Tibial nerve (tissue), 4 donors: ENCODE results near the gene SULT1C4. TPM values are rescaled to one million over a fixed set of nuclear protein-coding genes. Genes with fewer than 3 reads are reported as not detected.

Source experiments
- DNase-seq, 2 donors: peaks; one replicate each; pipeline ENCODE4 v3.0.0-alpha.2; 2019; ENCODE audit warnings: low spot score in 2 of 2
- H3K27ac ChIP-seq, 4 donors: fragments of 200-600 bp; sonication (generic) in 3 of 4; one replicate each; pipeline ENCODE4 v1.5.1; 2017 to 2019; ENCODE audit warnings: mild to moderate bottlenecking in 1 of 4
- H3K27me3 ChIP-seq, 2 donors: fragments of 200-600 bp; sonication (generic) in 1 of 2; one replicate each; pipeline versions ENCODE4 v1.5.1 to v1.6.0; 2017 to 2019
- H3K36me3 ChIP-seq, 3 donors: fragments of 200-600 bp; sonication (generic); one replicate each; pipeline ENCODE4 v1.5.1; 2018 to 2019
- H3K4me1 ChIP-seq, 4 donors: fragments of 200-600 bp; sonication (generic) in 3 of 4; one replicate each; pipeline ENCODE4 v1.5.1; 2017 to 2019
- H3K4me3 ChIP-seq, 4 donors: fragments of 200-600 bp; sonication (generic) in 3 of 4; one replicate each; pipeline ENCODE4 v1.5.1; 2017 to 2019; ENCODE audit warnings: mild to moderate bottlenecking in 1 of 4, moderate library complexity in 1 of 4
- H3K9me3 ChIP-seq, 4 donors: fragments of 200-600 bp; sonication (generic) in 3 of 4; one replicate each; pipeline ENCODE4 v1.5.1; 2017 to 2019
- CTCF ChIP-seq, 5 experiments: fragments of 200-600 bp in 3 of 5; fragments of 450-650 bp in 2 of 5; sonication (generic) in 3 of 5; IDR thresholded peaks; one replicate each; pipeline ENCODE4 v1.5.1; 2016 to 2019; ENCODE audit warnings: antibody characterized with exemption in 5 of 5, mild to moderate bottlenecking in 3 of 5, moderate library complexity in 2 of 5
- EP300 ChIP-seq, 2 donors: sonication (generic); formaldehyde crosslinking; IDR thresholded peaks; one replicate each; pipeline ENCODE4 v1.6.1; 2017; ENCODE audit warnings: antibody characterized with exemption in 2 of 2, mild to moderate bottlenecking in 1 of 2
- POLR2A ChIP-seq, 2 donors: fragments of 450-650 bp; IDR thresholded peaks; one replicate each; pipeline ENCODE4 v1.6.1; 2017; ENCODE audit warnings: antibody characterized with exemption in 2 of 2, mild to moderate bottlenecking in 2 of 2, moderate library complexity in 2 of 2
- WGBS, 2 donors: methylation state at CpG; one replicate each; pipeline ENCODE4 v1.1.5; 2018; 5-methylcytosine and 5-hydroxymethylcytosine counted together
- total RNA-seq, 4 donors: library from RNA; depleted of rRNA; stranded (reverse); fragments of >200 nt; gene quantifications; one replicate each; pipeline ENCODE4 v1.1.0, GENCODE V29; 2016

Gene SULT1C4
- total RNA-seq, 4 donors from 2014 or later: 1.7 to 5.7 (median 3.1) TPM

- H3K4me3 ChIP-seq: no peak overlapping the region
- no peak overlapping the region for H3K27ac ChIP-seq
- H3K27me3 ChIP-seq: no peaks in the 10 kb centered on the region
- DNase-seq: no peak
- no peaks in the 10 kb centered on the region for H3K36me3 ChIP-seq
- 73 to 92% methylated on average over 1 of the region's 1 CpG for WGBS, 2 donors
- no peak for TF ChIP-seq CTCF (IDR thresholded peaks at IDR 0.05)
- TF ChIP-seq POLR2A (IDR thresholded peaks at IDR 0.05): no peak
- TF ChIP-seq EP300 (IDR thresholded peaks at IDR 0.05): no peak
- H3K4me1 ChIP-seq: no peaks in the 10 kb centered on the region
- peaks cover 0 to 13% (median 1%) of the 10 kb centered on the region in 4 donors for H3K9me3 ChIP-seq
Measured at GRCh38 chr2:108409768-108410167, 32.0 kb downstream of the SULT1C4 start.

- no peaks in the 10 kb centered on the region for H3K9me3 ChIP-seq
- H3K4me1 ChIP-seq: no peaks in the 10 kb centered on the region
- no peak overlapping the region for H3K27ac ChIP-seq
- H3K27me3 ChIP-seq: no peaks in the 10 kb centered on the region
- DNase-seq: no peak
- TF ChIP-seq CTCF (IDR thresholded peaks at IDR 0.05) (no peak), POLR2A (IDR thresholded peaks at IDR 0.05) (no peak), EP300 (IDR thresholded peaks at IDR 0.05) (no peak)
- H3K36me3 ChIP-seq: no peaks in the 10 kb centered on the region
- H3K4me3 ChIP-seq: no peak overlapping the region
- 15 to 24% methylated on average over 1 of the region's 1 CpG for WGBS, 2 donors
Measured at GRCh38 chr2:108412995-108413710, 35.4 kb downstream of the SULT1C4 start.

GRCh38 chr2:108413711-108414095, 35.9 kb downstream of the SULT1C4 start:
- no peaks in the 10 kb centered on the region for H3K9me3 ChIP-seq
- H3K27ac ChIP-seq: no peak overlapping the region
- H3K4me1 ChIP-seq: no peaks in the 10 kb centered on the region
- WGBS, 2 donors: 93 to 100% methylated on average over 1 of the region's 1 CpG
- no peaks in the 10 kb centered on the region for H3K27me3 ChIP-seq
- no peak overlapping the region for H3K4me3 ChIP-seq
- DNase-seq: no peak
- no peaks in the 10 kb centered on the region for H3K36me3 ChIP-seq
- TF ChIP-seq POLR2A (IDR thresholded peaks at IDR 0.05) (no peak), CTCF (IDR thresholded peaks at IDR 0.05) (no peak), EP300 (IDR thresholded peaks at IDR 0.05) (no peak)

- TF ChIP-seq CTCF (IDR thresholded peaks at IDR 0.05) (no peak), POLR2A (IDR thresholded peaks at IDR 0.05) (no peak), EP300 (IDR thresholded peaks at IDR 0.05) (no peak)
- Histone ChIP-seq H3K4me1 (no peaks in the 10 kb centered on the region), H3K9me3 (no peaks in the 10 kb centered on the region), H3K27ac (no peak overlapping the region), H3K4me3 (no peak overlapping the region), H3K27me3 (no peaks in the 10 kb centered on the region), H3K36me3 (no peaks in the 10 kb centered on the region)
- 83 to 91% methylated on average over 3 of the region's 3 CpGs for WGBS, 2 donors
- no peak for DNase-seq
Measured at GRCh38 chr2:108414256-108414876, 36.6 kb downstream of the SULT1C4 start.

GRCh38 chr2:108414945-108415344, 37.2 kb downstream of the SULT1C4 start:
- no peaks in the 10 kb centered on the region for H3K9me3 ChIP-seq
- no peaks in the 10 kb centered on the region for H3K4me1 ChIP-seq
- no peak for DNase-seq
- no peaks in the 10 kb centered on the region for H3K36me3 ChIP-seq
- no peaks in the 10 kb centered on the region for H3K27me3 ChIP-seq
- H3K27ac ChIP-seq: no peak overlapping the region
- no peak overlapping the region for H3K4me3 ChIP-seq
- WGBS, 2 donors: 92 to 98% methylated on average over 2 of the region's 2 CpGs
- no peak for TF ChIP-seq CTCF (IDR thresholded peaks at IDR 0.05)
- TF ChIP-seq EP300 (IDR thresholded peaks at IDR 0.05): no peak
- no peak for TF ChIP-seq POLR2A (IDR thresholded peaks at IDR 0.05)
